Heart left ventricle (tissue), 13 donors: ENCODE measurements around the gene SGO1.

Experiments
- POLR2A ChIP-seq, 2 donors: fragments of 450-650 bp; IDR thresholded peaks; one replicate each; pipeline ENCODE4 v1.6.1; 2017; ENCODE audit warnings: antibody characterized with exemption in 2 of 2, mild to moderate bottlenecking in 2 of 2, moderate library complexity in 2 of 2
- TF ChIP-seq, protein P1 (sequence below), 12 donors: fragments of 200-600 bp; sonication (generic) in 4 of 12; IDR thresholded peaks; one replicate each; pipeline versions ENCODE4 v1.5.0 to v1.8.0; 2018 to 2022; ENCODE audit warnings: antibody characterized with exemption in 12 of 12, mild to moderate bottlenecking in 5 of 12
- donor health status: ischemic (EF 13 %, LVEDD 7.1; RV severe dilation, severe dysfunction).
- donor health status: DM: no; HTN: yes; CAD: no.
- donor health status: DM: no; HTN: no; CAD: no.
- donor health status: ischemic (EF 25% LVEDD 6.9; RV normal size, moderate dysfunction).
- donor health status: ischemic (EF 25% LVEDD 5.7; RV mildly dilated, moderate dysfunction).
- donor health status: ischemic (EF 35%, LVEDD 5.7; RV mildly dilated, moderate dysfunction).
- donor health status: nonischemic (EF 11% LVEDD 7.7; RV severe dilation, severe dysfunction).
- donor health status: DM: yes; HTN: yes; CAD: no.
- donor health status: PGD.
- donor health status: ischemic (EF 29% LVEDD 5.4; RV normal size, mild dysfunction).
- donor health status: nonischemic (EF 23%, LVEDD 6.1; RV moderate dilation, normal function).

DNA sequence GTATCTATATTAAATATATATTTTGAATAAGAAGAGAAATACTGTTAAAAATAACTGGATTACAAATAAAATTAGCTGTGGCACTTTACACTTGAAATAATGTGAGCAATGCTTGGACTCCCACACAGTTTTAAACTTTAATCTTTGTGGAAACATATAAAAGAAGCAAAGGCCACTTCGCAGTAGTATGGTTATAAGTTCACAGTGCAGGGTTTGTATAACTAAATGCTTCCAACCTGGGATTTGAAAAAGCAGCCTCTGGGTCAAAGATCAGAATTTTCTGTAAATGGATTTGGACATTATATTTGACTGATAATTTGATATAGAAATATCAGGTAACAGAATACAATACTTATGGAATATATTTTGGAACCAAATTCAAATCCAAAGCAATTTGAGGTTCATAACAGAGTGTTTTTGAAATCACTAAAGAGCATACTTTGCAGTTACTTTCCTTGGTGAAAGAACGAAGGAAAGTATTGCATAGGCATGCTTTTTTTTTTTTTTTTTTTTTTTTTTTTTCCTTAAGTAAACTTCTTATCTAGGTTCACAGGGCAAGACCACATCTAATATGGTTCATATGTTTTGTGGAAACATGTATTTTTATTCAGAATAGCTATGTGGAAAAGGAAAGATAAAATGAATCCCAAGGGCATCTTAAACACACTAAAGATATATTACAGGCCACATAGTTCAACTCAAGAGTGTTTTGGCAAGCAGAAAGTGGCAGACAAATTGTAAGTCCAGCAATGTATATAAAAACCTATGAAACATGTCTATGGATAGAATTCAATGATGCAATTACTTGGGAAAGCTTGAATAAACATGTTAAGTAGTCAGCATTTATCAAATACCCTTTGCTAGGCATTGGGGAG lies 47.1 kb upstream of the SGO1 start:
- TF ChIP-seq, protein P1, sequence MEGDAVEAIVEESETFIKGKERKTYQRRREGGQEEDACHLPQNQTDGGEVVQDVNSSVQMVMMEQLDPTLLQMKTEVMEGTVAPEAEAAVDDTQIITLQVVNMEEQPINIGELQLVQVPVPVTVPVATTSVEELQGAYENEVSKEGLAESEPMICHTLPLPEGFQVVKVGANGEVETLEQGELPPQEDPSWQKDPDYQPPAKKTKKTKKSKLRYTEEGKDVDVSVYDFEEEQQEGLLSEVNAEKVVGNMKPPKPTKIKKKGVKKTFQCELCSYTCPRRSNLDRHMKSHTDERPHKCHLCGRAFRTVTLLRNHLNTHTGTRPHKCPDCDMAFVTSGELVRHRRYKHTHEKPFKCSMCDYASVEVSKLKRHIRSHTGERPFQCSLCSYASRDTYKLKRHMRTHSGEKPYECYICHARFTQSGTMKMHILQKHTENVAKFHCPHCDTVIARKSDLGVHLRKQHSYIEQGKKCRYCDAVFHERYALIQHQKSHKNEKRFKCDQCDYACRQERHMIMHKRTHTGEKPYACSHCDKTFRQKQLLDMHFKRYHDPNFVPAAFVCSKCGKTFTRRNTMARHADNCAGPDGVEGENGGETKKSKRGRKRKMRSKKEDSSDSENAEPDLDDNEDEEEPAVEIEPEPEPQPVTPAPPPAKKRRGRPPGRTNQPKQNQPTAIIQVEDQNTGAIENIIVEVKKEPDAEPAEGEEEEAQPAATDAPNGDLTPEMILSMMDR (IDR thresholded peaks at IDR 0.05): no peak
- TF ChIP-seq POLR2A (IDR thresholded peaks at IDR 0.05): no peak
